H1 (cell line): ENCODE measurements around the gene ZNF608. TPM values are rescaled to one million over a fixed set of nuclear protein-coding genes. Genes with fewer than 3 reads are reported as not detected.

Source experiments
- CTCF ChIA-PET: fragments of 300-600 bp; sonication (Branson Sonifier 250); formaldehyde crosslinking; loops from one replicate; lab custom pipeline; 2021; ENCODE audit not compliant: partially characterized antibody; lab: Charles Lee
- POLR2A ChIA-PET: fragments of 300-600 bp; sonication (Branson Sonifier 250); formaldehyde crosslinking; loops from one replicate; lab custom pipeline; 2021; ENCODE audit warnings: inconsistent platforms; ENCODE audit not compliant: partially characterized antibody; lab: Charles Lee
- DNase-seq, 2 experiments: peaks; one replicate each; pipeline versions ENCODE4 v3.0.0 to v3.0.0-alpha.2; 2010 to 2022; ENCODE audit warnings: low spot score in 2 of 2, low read depth in 1 of 2, mixed read lengths in 1 of 2
- FAIRE-seq: peaks from 2 replicates; lab custom pipeline; 2011; peaks lifted over from hg19 to GRCh38; lab: Jason Lieb, UNC
- H2AFZ ChIP-seq: 2 replicates; pipeline ENCODE4 v1.8.1; 2012; ENCODE audit warnings: low read length, inconsistent platforms
- H2AK5ac ChIP-seq: 2 replicates; pipeline ENCODE4 v1.6.1; 2013; ENCODE audit warnings: low read depth, low read length
- H2BK120ac ChIP-seq: replicated peaks from 2 replicates; pipeline ENCODE3; 2013; ENCODE audit warnings: low read depth, low read length, inconsistent platforms
- H2BK12ac ChIP-seq: 2 replicates; pipeline ENCODE4 v1.6.1; 2013; ENCODE audit warnings: low read depth, low read length
- H2BK15ac ChIP-seq: 2 replicates; pipeline ENCODE4 v1.6.1; 2013; ENCODE audit warnings: low read length
- H2BK20ac ChIP-seq: 2 replicates; pipeline ENCODE4 v1.6.1; 2013; ENCODE audit warnings: low read length
- H2BK5ac ChIP-seq: 2 replicates; pipeline ENCODE4 v1.6.1; 2013; ENCODE audit warnings: low read depth, low read length
- H3K14ac ChIP-seq: 2 replicates; pipeline ENCODE4 v1.6.1; 2013; ENCODE audit warnings: inconsistent platforms; ENCODE audit not compliant: insufficient read length
- H3K18ac ChIP-seq: 2 replicates; pipeline ENCODE4 v1.6.1; 2013; ENCODE audit warnings: low read length; ENCODE audit errors: extremely low read depth
- H3K23ac ChIP-seq: 2 replicates; pipeline ENCODE4 v1.6.1; 2013; ENCODE audit warnings: inconsistent platforms; ENCODE audit not compliant: insufficient read length
- H3K23me2 ChIP-seq: 2 replicates; pipeline ENCODE4 v1.6.1; 2013; ENCODE audit warnings: low read depth, low read length
- H3K27ac ChIP-seq: 2 replicates; pipeline ENCODE4 v1.6.1; 2011; ENCODE audit warnings: low read depth, low read length, inconsistent platforms
- H3K27me3 ChIP-seq, 4 experiments: replicated peaks in 1 of 4; 1 replicate in 1 of 4; 2 replicates in 3 of 4; pipeline versions ENCODE4 v1.6.1 to v1.8.1; 2011 to 2013; ENCODE audit warnings: low read length in 3 of 4, mild to moderate bottlenecking in 3 of 4, inconsistent platforms in 2 of 4, mixed read lengths in 2 of 4, moderate library complexity in 1 of 4; ENCODE audit not compliant: control insufficient read depth in 3 of 4, insufficient read depth in 3 of 4; ENCODE audit errors: extremely low read depth in 1 of 4
- H3K36me3 ChIP-seq, 4 experiments: 2 replicates each; pipeline versions ENCODE4 v1.6.1 to v1.8.1; 2011 to 2013; ENCODE audit warnings: mild to moderate bottlenecking in 4 of 4, low read length in 3 of 4, moderate library complexity in 2 of 4, control low read depth in 1 of 4, inconsistent platforms in 1 of 4; ENCODE audit not compliant: insufficient read depth in 4 of 4, control insufficient read depth in 2 of 4
- H3K4ac ChIP-seq: replicated peaks from 2 replicates; pipeline ENCODE3; 2013; ENCODE audit warnings: low read length, low read depth, mixed read lengths, inconsistent platforms; ENCODE audit not compliant: insufficient read length
- H3K4me1 ChIP-seq, 4 experiments: replicated peaks in 1 of 4; 1 replicate in 1 of 4; 2 replicates in 3 of 4; pipeline versions ENCODE4 v1.6.1 to v1.8.1; 2011 to 2013; ENCODE audit warnings: low read length in 3 of 4, inconsistent platforms in 2 of 4, mixed read lengths in 1 of 4; ENCODE audit not compliant: insufficient read depth in 4 of 4, control insufficient read depth in 3 of 4
- H3K4me2 ChIP-seq, 2 experiments: 2 replicates each; pipeline versions ENCODE4 v1.6.1 to v1.8.1; 2011 to 2013; ENCODE audit warnings: low read depth in 2 of 2, low read length in 2 of 2, control low read depth in 1 of 2, inconsistent platforms in 1 of 2, mild to moderate bottlenecking in 1 of 2; ENCODE audit not compliant: insufficient read depth in 1 of 2
- H3K4me3 ChIP-seq, 4 experiments: fragments of 200-600, 300-600 bp in 1 of 4; sonication (generic), shearing (Covaris generic), sonication (Bioruptor Twin) in 1 of 4; 2 replicates each; pipeline versions ENCODE4 v1.5.1 to v1.8.1; 2011 to 2016; ENCODE audit warnings: low read length in 4 of 4, low read depth in 3 of 4, control low read depth in 2 of 4, inconsistent platforms in 2 of 4, mild to moderate bottlenecking in 2 of 4, mixed read lengths in 1 of 4, moderate library complexity in 1 of 4; ENCODE audit not compliant: insufficient read depth in 2 of 4; ENCODE audit errors: extremely low read depth in 1 of 4
- H3K56ac ChIP-seq: replicated peaks from 2 replicates; pipeline ENCODE3; 2013; ENCODE audit warnings: low read depth, mild to moderate bottlenecking, mixed read lengths, low read length, inconsistent platforms; ENCODE audit not compliant: insufficient read length
- H3K79me1 ChIP-seq: 2 replicates; pipeline ENCODE4 v1.6.1; 2013; ENCODE audit warnings: low read depth, low read length, control low read depth
- H3K79me2 ChIP-seq, 2 experiments: 2 replicates each; pipeline versions ENCODE4 v1.6.1 to v1.8.1; 2012 to 2013; ENCODE audit warnings: low read length in 2 of 2, mild to moderate bottlenecking in 2 of 2, inconsistent platforms in 1 of 2; ENCODE audit not compliant: insufficient read depth in 2 of 2, control insufficient read depth in 1 of 2
- H3K9ac ChIP-seq, 4 experiments: replicated peaks in 1 of 4; 1 replicate in 1 of 4; 2 replicates in 3 of 4; pipeline versions ENCODE4 v1.6.1 to v1.8.1; 2011 to 2013; ENCODE audit warnings: low read depth in 3 of 4, low read length in 3 of 4, control low read depth in 2 of 4, mild to moderate bottlenecking in 2 of 4, moderate library complexity in 2 of 4, inconsistent platforms in 1 of 4; ENCODE audit errors: extremely low read depth in 1 of 4
- H3K9me3 ChIP-seq, 2 experiments: 2 replicates each; pipeline versions ENCODE4 v1.6.1 to v1.8.1; 2012 to 2013; ENCODE audit warnings: mild to moderate bottlenecking in 2 of 2, moderate library complexity in 2 of 2, control low read depth in 1 of 2, inconsistent platforms in 1 of 2, low read depth in 1 of 2, low read length in 1 of 2, mixed read lengths in 1 of 2; ENCODE audit not compliant: insufficient read depth in 2 of 2
- H4K20me1 ChIP-seq, 2 experiments: replicated peaks in 1 of 2; 2 replicates each; pipeline versions ENCODE3 to v1.8.1; 2011 to 2013; ENCODE audit warnings: inconsistent platforms in 2 of 2, low read length in 2 of 2, mild to moderate bottlenecking in 1 of 2; ENCODE audit not compliant: insufficient read depth in 2 of 2, control insufficient read depth in 1 of 2
- H4K5ac ChIP-seq: 2 replicates; pipeline ENCODE4 v1.6.1; 2013; ENCODE audit warnings: low read length, low read depth, mixed read lengths, inconsistent platforms; ENCODE audit not compliant: insufficient read length
- H4K8ac ChIP-seq: 2 replicates; pipeline ENCODE4 v1.8.0; 2013; ENCODE audit warnings: mild to moderate bottlenecking, moderate library complexity, low read length, inconsistent platforms; ENCODE audit not compliant: insufficient read depth; ENCODE audit errors: extremely low read depth
- H4K91ac ChIP-seq: replicated peaks from 2 replicates; pipeline ENCODE3; 2013; ENCODE audit warnings: low read length, mixed read lengths, inconsistent platforms; ENCODE audit not compliant: insufficient read length
- ASH2L ChIP-seq: fragments of 200-600, 300-600 bp; sonication (generic); IDR thresholded peaks from one replicate; pipeline ENCODE4 v1.7.1; 2017; ENCODE audit warnings: low read length
- BACH1 ChIP-seq: IDR thresholded peaks from 2 replicates; pipeline ENCODE4 v1.6.1; 2012; ENCODE audit warnings: low read length, improper control_type of control experiment
- BCL11A ChIP-seq, 2 experiments: IDR thresholded peaks; one replicate each; pipeline ENCODE4 v1.6.1; 2011; ENCODE audit warnings: low read depth in 2 of 2, low read length in 2 of 2, mild to moderate bottlenecking in 2 of 2
- POLR2AphosphoS5 ChIP-seq: IDR thresholded peaks from 2 replicates; pipeline ENCODE4 v1.6.1; 2011; ENCODE audit warnings: low read depth, low read length
- WGBS, 2 experiments: shearing (Covaris generic) in 1 of 2; methylation state at CpG; one replicate each; pipeline versions ENCODE4 v1.1.6 to v1.1.7; 2013 to 2015; ENCODE audit warnings: low lambda C conversion rate in 2 of 2, mixed read lengths in 2 of 2, inconsistent platforms in 1 of 2, low coverage in 1 of 2, missing lambda C conversion rate in 1 of 2; ENCODE audit not compliant: insufficient replicate concordance in 2 of 2, insufficient coverage in 1 of 2, insufficient read length in 1 of 2; ENCODE audit errors: extremely low coverage in 1 of 2, missing lambda C conversion rate in 1 of 2; 5-methylcytosine and 5-hydroxymethylcytosine counted together
- polyA plus RNA-seq, 7 experiments: library from polyadenylated mRNA; depleted of rRNA in 3 of 7; stranded (reverse) in 5 of 7; unstranded in 2 of 7; fragments of >200 nt in 5 of 7; fragments of 200-250 nt in 2 of 7; gene quantifications; 1 replicate in 5 of 7; 2 replicates in 1 of 7; 4 replicates in 1 of 7; pipeline versions ENCODE4 v1.2.1 to v1.2.3, GENCODE V29; 2011 to 2013; ENCODE audit warnings: missing spikeins in 2 of 7, mixed read lengths in 2 of 7
- total RNA-seq: library from RNA; stranded (reverse); fragmentation: NEBNext Ultra II Directional; extraction: Animal tissue kit (Norgen Biotek cat#: 25700); gene quantifications from 2 replicates; pipeline ENCODE4 v1.2.1, GENCODE V29; 2021
- TF ChIP-seq, protein P1 (sequence below): IDR thresholded peaks from 2 replicates; pipeline ENCODE4 v1.6.1; 2011; ENCODE audit warnings: low read length, improper control_type of control experiment

The ZNF608 gene
- total and polyA plus RNA-seq, 2 of the 8 experiments (the other 6 are each of a cell fraction or from before 2014, with no cell fraction given), result 17.2 to 40.8 TPM

DNA sequence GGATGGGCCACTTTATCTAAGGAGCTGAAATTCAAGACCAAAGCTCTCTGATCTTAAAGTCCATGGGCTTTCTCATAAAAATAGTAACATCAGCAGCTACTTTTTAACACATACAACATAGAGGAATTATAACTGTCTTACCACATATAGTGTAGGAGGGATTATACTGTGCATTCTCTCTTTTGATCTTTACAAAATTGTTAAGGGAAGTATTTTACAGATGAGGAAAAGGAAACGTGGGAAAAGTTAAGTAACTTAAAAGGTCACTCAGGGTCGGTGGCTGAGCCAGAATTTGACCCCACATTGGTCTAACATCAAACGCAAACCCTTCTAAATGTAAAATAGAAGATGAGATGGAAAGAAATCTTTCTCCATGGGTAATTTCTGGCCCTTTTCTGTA, 38.4 kb downstream of the ZNF608 start:
- Histone ChIP-seq H3K14ac (no peak overlapping the region), H3K23ac (no peak overlapping the region), H3K4me1 (peaks cover 7 to 33% (median 22%) of the 10 kb centered on the region in 4 experiments; a peak in 6 of 7 replicates), H3K79me2 (peaks cover 15 to 98% of the 10 kb centered on the region in 2 experiments), H3K4me2 (no peak overlapping the region), H3K9ac (no peak overlapping the region), H2AFZ (no peak overlapping the region), H4K5ac (no peak overlapping the region), H2AK5ac (no peak overlapping the region), H3K18ac (no peak overlapping the region), H3K9me3 (no peaks in the 10 kb centered on the region), H2BK15ac (no peak overlapping the region), H3K27me3 (no peaks in the 10 kb centered on the region), H2BK20ac (no peak overlapping the region), H3K27ac (no peak overlapping the region), H4K8ac (no peak overlapping the region), H3K4ac (no peak overlapping the region), H2BK120ac (no peak overlapping the region), H3K79me1 (peaks cover 19% of the 10 kb centered on the region; the same call in 1 of the 2 replicates), H3K23me2 (no peaks in the 10 kb centered on the region), H4K91ac (no peak overlapping the region), H3K56ac (no peak overlapping the region), H2BK12ac (no peak overlapping the region), H3K4me3 (no peak overlapping the region), H3K36me3 (no peaks in the 10 kb centered on the region), H2BK5ac (no peak overlapping the region), H4K20me1 (peaks cover 13 to 19% of the 10 kb centered on the region in 2 experiments)
- TF ChIP-seq, protein P1, sequence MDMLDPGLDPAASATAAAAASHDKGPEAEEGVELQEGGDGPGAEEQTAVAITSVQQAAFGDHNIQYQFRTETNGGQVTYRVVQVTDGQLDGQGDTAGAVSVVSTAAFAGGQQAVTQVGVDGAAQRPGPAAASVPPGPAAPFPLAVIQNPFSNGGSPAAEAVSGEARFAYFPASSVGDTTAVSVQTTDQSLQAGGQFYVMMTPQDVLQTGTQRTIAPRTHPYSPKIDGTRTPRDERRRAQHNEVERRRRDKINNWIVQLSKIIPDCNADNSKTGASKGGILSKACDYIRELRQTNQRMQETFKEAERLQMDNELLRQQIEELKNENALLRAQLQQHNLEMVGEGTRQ, result no peak
- TF ChIP-seq ASH2L (no peak), BACH1 (no peak), BCL11A (IDR thresholded peaks at IDR 0.05; ENCODE audit: low read depth in 2 of 2, low read length in 2 of 2) (no peak), POLR2AphosphoS5 (no peak)
- DNase-seq, result no peak
- CTCF ChIA-PET, result interaction anchor here (1.2 to 2.5 kb wide), 2 partner anchors 11 to 31 kb away, joined by 3 to 8 read pairs; no protein-coding TSS in a partner anchor
- 66% methylated on average over 3 of the region's 3 CpGs; no CpG with 5 or more reads in 1 of the 2 experiments for WGBS, 2 experiments
- POLR2A ChIA-PET, result interaction anchor here (1.1 kb wide), 1 partner anchor 12 kb away, joined by 4 read pairs; no protein-coding TSS in a partner anchor
- FAIRE-seq, result no peak
